Sigmoid colon (tissue), 7 donors: ENCODE results near the gene PRRT4. TPM values are rescaled to one million over a fixed set of nuclear protein-coding genes. Genes with fewer than 3 reads are reported as not detected.

Source experiments
- DNase-seq: peaks from one replicate; pipeline ENCODE4 v3.0.0-alpha.2; 2019
- H3K27ac ChIP-seq, 4 donors: fragments of 200-600 bp; sonication (generic); one replicate each; pipeline ENCODE4 v1.5.1; 2016 to 2019; ENCODE audit warnings: mild to moderate bottlenecking in 1 of 4
- H3K27me3 ChIP-seq, 3 donors: fragments of 200-600 bp; sonication (generic); one replicate each; pipeline ENCODE4 v1.5.1; 2019; ENCODE audit warnings: mild to moderate bottlenecking in 1 of 3
- H3K36me3 ChIP-seq, 4 donors: fragments of 200-600 bp; sonication (generic); one replicate each; pipeline ENCODE4 v1.5.1; 2016 to 2019
- H3K4me1 ChIP-seq, 4 donors: fragments of 200-600 bp; sonication (generic); one replicate each; pipeline ENCODE4 v1.5.1; 2017 to 2019
- H3K4me3 ChIP-seq, 4 donors: fragments of 200-600 bp; sonication (generic); one replicate each; pipeline ENCODE4 v1.5.1; 2017 to 2019; ENCODE audit warnings: mild to moderate bottlenecking in 2 of 4, moderate library complexity in 1 of 4
- H3K9me3 ChIP-seq, 4 donors: fragments of 200-600 bp in 3 of 4; sonication (generic) in 3 of 4; one replicate each; pipeline versions ENCODE4 v1.5.1 to v1.6.1; 2013 to 2019
- EP300 ChIP-seq, 4 donors: sonication (generic); formaldehyde crosslinking; IDR thresholded peaks; one replicate each; pipeline ENCODE4 v1.6.1; 2017; ENCODE audit warnings: antibody characterized with exemption in 4 of 4
- POLR2A ChIP-seq, 2 donors: fragments of 450-650 bp; IDR thresholded peaks; one replicate each; pipeline ENCODE4 v1.6.1; 2016; ENCODE audit warnings: antibody characterized with exemption in 2 of 2, mild to moderate bottlenecking in 2 of 2, moderate library complexity in 2 of 2
- POLR2AphosphoS5 ChIP-seq, 4 donors: sonication (generic); formaldehyde crosslinking; IDR thresholded peaks; one replicate each; pipeline ENCODE4 v1.6.1; 2017; ENCODE audit warnings: antibody characterized with exemption in 4 of 4
- WGBS, 2 donors: extraction: QIAGEN DNeasy Blood & Tissue Kit; methylation state at CpG; one replicate each; pipeline ENCODE4 v1.1.7; 2013; 5-methylcytosine and 5-hydroxymethylcytosine counted together
- intact Hi-C: fragments of 100-400 bp; cut with DNase I; formaldehyde crosslinking; loops from one replicate; pipeline ENCODE4 v1.15.1; 2023
- polyA plus RNA-seq, 3 donors: library from polyadenylated mRNA; stranded (reverse); fragments of 200-250 nt; gene quantifications; one replicate each; pipeline ENCODE4 v1.2.3, GENCODE V29; 2013
- total RNA-seq, 4 donors: library from RNA; depleted of rRNA; stranded (reverse); fragments of >200 nt; gene quantifications; one replicate each; pipeline ENCODE4 v1.1.0, GENCODE V29; 2016
- TF ChIP-seq, protein P1 (sequence below), 4 experiments: fragments of 450-650 bp in 3 of 4; fragments of 200-600 bp in 1 of 4; IDR thresholded peaks; one replicate each; pipeline ENCODE4 v1.5.1; 2016 to 2019; ENCODE audit warnings: antibody characterized with exemption in 4 of 4, mild to moderate bottlenecking in 3 of 4, moderate library complexity in 2 of 4
- donor health status: healthy with polysubstance abuse.
- donor health status: Bipolar disorder and iron deficiency.
- donor health status: healthy.

PRRT4 gene
- total and polyA plus RNA-seq, 7 donors: 0.27 to 1.1 (median 0.83) TPM; not detected in 2

GRCh38 chr7:128381161-128381821 lies 19.8 kb upstream of the PRRT4 start:
- WGBS, 2 donors: 66 to 71% methylated on average over 19 of the region's 19 CpGs
- intact Hi-C loops: no loop called here
- Histone ChIP-seq H3K4me3 (no peak overlapping the region), H3K36me3 (no peaks in the 10 kb centered on the region), H3K4me1 (no peaks in the 10 kb centered on the region), H3K27me3 (no peaks in the 10 kb centered on the region), H3K27ac (no peak overlapping the region), H3K9me3 (no peaks in the 10 kb centered on the region)
- no peak for TF ChIP-seq POLR2A (IDR thresholded peaks at IDR 0.05)
- TF ChIP-seq, protein P1, sequence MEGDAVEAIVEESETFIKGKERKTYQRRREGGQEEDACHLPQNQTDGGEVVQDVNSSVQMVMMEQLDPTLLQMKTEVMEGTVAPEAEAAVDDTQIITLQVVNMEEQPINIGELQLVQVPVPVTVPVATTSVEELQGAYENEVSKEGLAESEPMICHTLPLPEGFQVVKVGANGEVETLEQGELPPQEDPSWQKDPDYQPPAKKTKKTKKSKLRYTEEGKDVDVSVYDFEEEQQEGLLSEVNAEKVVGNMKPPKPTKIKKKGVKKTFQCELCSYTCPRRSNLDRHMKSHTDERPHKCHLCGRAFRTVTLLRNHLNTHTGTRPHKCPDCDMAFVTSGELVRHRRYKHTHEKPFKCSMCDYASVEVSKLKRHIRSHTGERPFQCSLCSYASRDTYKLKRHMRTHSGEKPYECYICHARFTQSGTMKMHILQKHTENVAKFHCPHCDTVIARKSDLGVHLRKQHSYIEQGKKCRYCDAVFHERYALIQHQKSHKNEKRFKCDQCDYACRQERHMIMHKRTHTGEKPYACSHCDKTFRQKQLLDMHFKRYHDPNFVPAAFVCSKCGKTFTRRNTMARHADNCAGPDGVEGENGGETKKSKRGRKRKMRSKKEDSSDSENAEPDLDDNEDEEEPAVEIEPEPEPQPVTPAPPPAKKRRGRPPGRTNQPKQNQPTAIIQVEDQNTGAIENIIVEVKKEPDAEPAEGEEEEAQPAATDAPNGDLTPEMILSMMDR (IDR thresholded peaks at IDR 0.05): no peak
- TF ChIP-seq EP300 (IDR thresholded peaks at IDR 0.05): no peak
- TF ChIP-seq POLR2AphosphoS5 (IDR thresholded peaks at IDR 0.05): no peak
- DNase-seq: no peak

GRCh38 chr7:128380483-128381106 lies 19.1 kb upstream of the PRRT4 start:
- no peak for TF ChIP-seq POLR2AphosphoS5 (IDR thresholded peaks at IDR 0.05)
- no peak for TF ChIP-seq POLR2A (IDR thresholded peaks at IDR 0.05)
- TF ChIP-seq EP300 (IDR thresholded peaks at IDR 0.05): no peak
- TF ChIP-seq, protein P1 (IDR thresholded peaks at IDR 0.05): no peak

GRCh38 chr7:128379900-128380479 lies 18.5 kb upstream of the PRRT4 start:
- no peaks in the 10 kb centered on the region for H3K36me3 ChIP-seq
- H3K4me1 ChIP-seq: no peaks in the 10 kb centered on the region
- DNase-seq: no peak
- WGBS, 2 donors: 88 to 92% methylated on average over 6 of the region's 6 CpGs
- no peaks in the 10 kb centered on the region for H3K27me3 ChIP-seq
- no peaks in the 10 kb centered on the region for H3K9me3 ChIP-seq
- H3K27ac ChIP-seq: no peak overlapping the region
- TF ChIP-seq EP300 (IDR thresholded peaks at IDR 0.05) (no peak), POLR2AphosphoS5 (IDR thresholded peaks at IDR 0.05) (no peak)
- intact Hi-C loops: no loop called here
- no peak overlapping the region for H3K4me3 ChIP-seq

More at GRCh38 chr7:128380483-128381106, 19.1 kb upstream of the PRRT4 start:
- intact Hi-C loops: no loop called here
- no peaks in the 10 kb centered on the region for H3K36me3 ChIP-seq
- no peak overlapping the region for H3K27ac ChIP-seq
- no peaks in the 10 kb centered on the region for H3K27me3 ChIP-seq
- DNase-seq: no peak
- no peaks in the 10 kb centered on the region for H3K9me3 ChIP-seq
- 87 to 92% methylated on average over 3 of the region's 3 CpGs for WGBS, 2 donors
- no peaks in the 10 kb centered on the region for H3K4me1 ChIP-seq
- H3K4me3 ChIP-seq: no peak overlapping the region

GRCh38 chr7:128378637-128379036 lies 17.1 kb upstream of the PRRT4 start:
- H3K27ac ChIP-seq: no peak overlapping the region
- no peak for DNase-seq
- intact Hi-C loops: no loop called here
- no peaks in the 10 kb centered on the region for H3K9me3 ChIP-seq
- no peaks in the 10 kb centered on the region for H3K36me3 ChIP-seq
- no peaks in the 10 kb centered on the region for H3K4me1 ChIP-seq
- no peaks in the 10 kb centered on the region for H3K27me3 ChIP-seq
- WGBS, 2 donors: 42 to 56% methylated on average over 2 of the region's 2 CpGs
- H3K4me3 ChIP-seq: no peak overlapping the region
- TF ChIP-seq POLR2AphosphoS5 (IDR thresholded peaks at IDR 0.05): no peak
- no peak for TF ChIP-seq EP300 (IDR thresholded peaks at IDR 0.05)
- TF ChIP-seq, protein P1 (IDR thresholded peaks at IDR 0.05): no peak
- TF ChIP-seq POLR2A (IDR thresholded peaks at IDR 0.05): no peak

DNA sequence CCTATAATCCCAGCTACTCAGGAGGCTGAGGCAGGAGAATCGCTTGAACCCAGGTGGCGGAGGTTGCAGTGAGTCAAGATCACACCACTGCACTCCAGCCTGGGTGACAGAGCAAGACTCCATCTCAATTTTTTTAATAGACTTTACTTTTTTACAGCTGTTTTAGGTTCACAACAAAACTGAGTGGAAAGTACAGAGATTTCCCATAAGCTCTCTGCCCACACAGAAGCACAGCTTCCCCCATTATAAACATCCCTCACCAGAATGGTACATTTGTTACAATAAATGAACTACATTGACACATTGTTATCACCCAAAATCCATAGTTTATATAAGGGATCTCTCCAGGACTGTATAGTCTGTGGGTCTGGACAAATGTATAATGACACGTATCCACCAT lies 14.6 kb upstream of the PRRT4 start:
- intact Hi-C loops: no loop called here
- Histone ChIP-seq H3K36me3 (no peaks in the 10 kb centered on the region), H3K27ac (no peak overlapping the region), H3K27me3 (no peaks in the 10 kb centered on the region), H3K9me3 (no peaks in the 10 kb centered on the region), H3K4me3 (no peak overlapping the region), H3K4me1 (no peaks in the 10 kb centered on the region)
- DNase-seq: no peak
- WGBS, 2 donors: 91% methylated on average over 3 of the region's 3 CpGs
- TF ChIP-seq POLR2A (IDR thresholded peaks at IDR 0.05) (no peak), EP300 (IDR thresholded peaks at IDR 0.05) (no peak), POLR2AphosphoS5 (IDR thresholded peaks at IDR 0.05) (no peak)
- TF ChIP-seq, protein P1 (IDR thresholded peaks at IDR 0.05): no peak
